HG03520 (cell line): ENCODE measurements around the gene GOLGB1.
"Not testable (repeated sequence)": the region's sequence is repeated elsewhere in the genome, so short reads cannot be mapped to it uniquely, and the experiment has no call there.

Source experiments
- ATAC-seq: cut with Tn5 transposase; IDR thresholded peaks from one replicate; pipeline ENCODE4 v1.9.1; 2021; ENCODE audit warnings: mild to moderate bottlenecking, moderate library complexity; ENCODE audit not compliant: unreplicated experiment

GOLGB1 gene

GRCh38 chr3:121690777-121691405, 58.6 kb downstream of the GOLGB1 start:
- no peak for ATAC-seq

- ATAC-seq, result not testable (repeated sequence)
These were observed 60.8 kb downstream of the GOLGB1 start for GRCh38 chr3:121688747-121689146.

- no peak for ATAC-seq
These were observed 67.7 kb downstream of the GOLGB1 start for GRCh38 chr3:121681792-121682191.

- ATAC-seq, result no peak
These were observed 72.4 kb downstream of the GOLGB1 start for GRCh38 chr3:121677141-121677540.

- ATAC-seq, result no peak
These were observed 78.9 kb downstream of the GOLGB1 start for GRCh38 chr3:121670676-121671075.

- ATAC-seq, result no peak
These were observed 82.2 kb downstream of the GOLGB1 start for GRCh38 chr3:121667333-121667732.

GRCh38 chr3:121665488-121665887, 84.1 kb downstream of the GOLGB1 start:
- no peak for ATAC-seq

GRCh38 chr3:121663171-121663847, 86.2 kb downstream of the GOLGB1 start:
- ATAC-seq, result no peak

GRCh38 chr3:121662742-121663141, 86.8 kb downstream of the GOLGB1 start:
- ATAC-seq, result no peak

- ATAC-seq, result no peak
These were observed 88.2 kb downstream of the GOLGB1 start for GRCh38 chr3:121661376-121661775.

GRCh38 chr3:121660356-121661171, 89.0 kb downstream of the GOLGB1 start, which contains the start of gene HCLS1:
Gene HCLS1, minus strand, starts transcription at chr3:121660903. Its CDS starts 2,556 bp downstream, at chr3:121658347.
- peak; percentile 79 for ATAC-seq

- no peak for ATAC-seq
These were observed 90.0 kb downstream of the GOLGB1 start for GRCh38 chr3:121659586-121659985.

GRCh38 chr3:121658716-121659435, 90.7 kb downstream of the GOLGB1 start:
- no peak for ATAC-seq

- no peak for ATAC-seq
These were observed 94.8 kb downstream of the GOLGB1 start for GRCh38 chr3:121654493-121655385.

GRCh38 chr3:121651684-121652083, 97.9 kb downstream of the GOLGB1 start:
- no peak for ATAC-seq

GRCh38 chr3:121649645-121650044, 99.9 kb downstream of the GOLGB1 start:
- ATAC-seq, result no peak

GRCh38 chr3:121648219-121648958, 101.2 kb downstream of the GOLGB1 start:
- no peak for ATAC-seq

GRCh38 chr3:121645054-121645453, 104.5 kb downstream of the GOLGB1 start:
- ATAC-seq, result no peak

- ATAC-seq, result no peak
These were observed 106.8 kb downstream of the GOLGB1 start for GRCh38 chr3:121642601-121643314.
